RWPE1 (cell line): ENCODE data around the gene ZBTB38.
A peak's percentile ranks its signal among the peaks of the same experiment; 100 is the strongest.

Experiments
- CTCF ChIA-PET: fragments of 350-600 bp; sonication (Branson Sonifier 250); formaldehyde crosslinking; extraction: SDS; loops from one replicate; lab custom pipeline; 2021; lab: Yijun Ruan, JAX
- POLR2A ChIA-PET: fragments of 400-600 bp; formaldehyde crosslinking; extraction: SDS; loops from one replicate; lab custom pipeline; 2020; ENCODE audit warnings: antibody characterized with exemption; ENCODE audit not compliant: low non-redundant PET; lab: Yijun Ruan, JAX
- DNase-seq: peaks from one replicate; pipeline ENCODE4 v3.0.0; 2012; ENCODE audit warnings: low spot score
- H3K27ac ChIP-seq: fragments of 450-650 bp; 2 replicates; pipeline ENCODE4 v1.5.1; 2017
- TF ChIP-seq, protein P1 (sequence below): fragments of 450-650 bp; conservative IDR thresholded peaks from 2 replicates; pipeline ENCODE4 v1.5.1; 2017; ENCODE audit warnings: low read depth, mild to moderate bottlenecking

Gene ZBTB38

DNA sequence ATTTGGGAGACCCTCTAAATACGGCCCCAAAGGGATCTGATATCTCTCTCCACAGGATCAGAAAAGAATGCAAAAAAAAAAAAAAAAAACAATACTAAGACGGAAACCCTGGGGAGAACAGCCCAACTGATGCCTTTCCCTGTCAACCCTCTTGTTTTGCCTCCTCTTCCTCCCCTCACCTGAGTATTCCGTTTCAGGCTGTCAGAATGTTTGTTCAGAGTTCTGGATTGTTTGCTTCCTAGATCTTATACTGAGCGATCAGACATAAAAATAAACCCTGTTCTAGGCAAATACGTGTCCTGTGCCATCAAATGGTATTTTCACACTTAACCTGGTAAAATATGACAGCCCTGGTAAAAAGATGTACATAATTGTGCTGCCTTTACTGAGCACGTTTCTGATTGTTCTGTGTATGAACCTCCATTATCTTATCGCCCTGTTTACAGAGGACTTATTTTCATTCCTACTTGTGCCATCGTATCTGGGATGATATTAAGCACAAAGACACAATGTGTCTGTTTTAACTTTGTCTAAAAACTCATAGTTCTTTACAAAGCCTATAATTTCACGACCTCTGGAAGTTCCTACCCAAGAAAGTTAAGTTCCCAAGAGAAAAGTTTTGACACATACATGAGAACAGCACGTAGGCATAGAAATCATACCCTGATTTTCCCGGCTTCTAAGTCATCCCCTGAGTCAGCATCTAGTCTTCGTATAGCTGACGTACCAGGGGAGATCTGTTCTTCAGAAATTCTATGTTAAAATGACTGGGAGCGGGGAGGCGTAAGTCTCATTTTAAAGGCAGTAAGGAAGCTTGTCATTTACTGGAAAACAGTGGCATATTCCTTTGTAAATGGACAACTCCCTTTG lies 856 bp downstream of the ZBTB38 start:
- POLR2A ChIA-PET, result interaction anchor here (0.9 kb wide), 1 partner anchor 43 kb away, joined by 4 read pairs; no protein-coding TSS in a partner anchor
- no peak for DNase-seq
- TF ChIP-seq, protein P1, sequence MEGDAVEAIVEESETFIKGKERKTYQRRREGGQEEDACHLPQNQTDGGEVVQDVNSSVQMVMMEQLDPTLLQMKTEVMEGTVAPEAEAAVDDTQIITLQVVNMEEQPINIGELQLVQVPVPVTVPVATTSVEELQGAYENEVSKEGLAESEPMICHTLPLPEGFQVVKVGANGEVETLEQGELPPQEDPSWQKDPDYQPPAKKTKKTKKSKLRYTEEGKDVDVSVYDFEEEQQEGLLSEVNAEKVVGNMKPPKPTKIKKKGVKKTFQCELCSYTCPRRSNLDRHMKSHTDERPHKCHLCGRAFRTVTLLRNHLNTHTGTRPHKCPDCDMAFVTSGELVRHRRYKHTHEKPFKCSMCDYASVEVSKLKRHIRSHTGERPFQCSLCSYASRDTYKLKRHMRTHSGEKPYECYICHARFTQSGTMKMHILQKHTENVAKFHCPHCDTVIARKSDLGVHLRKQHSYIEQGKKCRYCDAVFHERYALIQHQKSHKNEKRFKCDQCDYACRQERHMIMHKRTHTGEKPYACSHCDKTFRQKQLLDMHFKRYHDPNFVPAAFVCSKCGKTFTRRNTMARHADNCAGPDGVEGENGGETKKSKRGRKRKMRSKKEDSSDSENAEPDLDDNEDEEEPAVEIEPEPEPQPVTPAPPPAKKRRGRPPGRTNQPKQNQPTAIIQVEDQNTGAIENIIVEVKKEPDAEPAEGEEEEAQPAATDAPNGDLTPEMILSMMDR, result no peak
- CTCF ChIA-PET, result interaction anchor here (0.6 to 1.5 kb wide), 4 partner anchors 17 to 528 kb away, joined by 3 to 7 read pairs (median 4); no protein-coding TSS in a partner anchor
- peak overlapping the region; percentile 97 for H3K27ac ChIP-seq

DNA sequence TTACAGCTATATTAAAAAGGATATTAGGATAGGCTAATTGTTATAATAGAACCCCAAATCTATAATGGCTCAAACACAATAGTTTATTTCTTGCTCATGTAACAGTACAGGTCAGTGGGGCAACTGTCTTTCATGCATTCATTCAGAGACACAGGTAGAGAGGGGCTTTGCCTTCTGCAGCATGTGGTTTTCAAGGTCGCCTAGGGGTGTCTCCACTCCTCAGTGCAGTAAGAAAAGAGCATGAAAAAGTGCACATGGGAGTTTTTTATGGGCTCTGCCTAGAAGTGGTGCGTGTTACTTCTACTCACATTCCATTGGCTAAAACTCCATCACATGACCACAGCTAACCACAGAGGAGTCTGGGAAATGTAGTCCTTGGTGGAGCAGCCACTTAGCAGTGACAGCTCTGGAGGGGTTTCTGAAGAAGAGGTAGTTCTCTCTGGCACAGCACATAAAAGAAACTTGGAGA lies 1.8 kb downstream of the ZBTB38 start:
- CTCF ChIA-PET, result interaction anchor here (0.6 kb wide), 1 partner anchor 83 kb away, joined by 3 read pairs; no protein-coding TSS in a partner anchor
- peak; percentile 69 for DNase-seq
- POLR2A ChIA-PET, result no interaction called here
- TF ChIP-seq, protein P1, result no peak
- H3K27ac ChIP-seq, result no peak overlapping the region

DNA sequence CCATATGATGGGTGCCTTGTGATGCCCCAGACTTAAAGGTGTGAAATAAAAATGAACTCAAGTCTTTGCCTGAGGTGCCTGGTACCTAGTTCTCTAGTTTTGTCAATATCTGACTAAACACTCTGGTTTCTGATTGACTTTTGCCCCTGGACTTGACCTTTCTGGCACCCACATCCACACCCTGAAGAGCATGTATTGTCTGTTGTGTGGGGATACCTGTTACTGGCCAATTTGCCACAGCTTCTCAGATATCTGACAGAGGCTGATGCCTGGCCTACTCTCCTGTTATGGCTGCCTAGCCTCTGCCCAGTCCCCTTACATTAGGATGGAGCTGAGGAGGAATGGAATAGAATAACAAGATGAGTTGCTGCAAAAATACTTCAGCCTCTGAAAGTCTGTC lies 3.6 kb downstream of the ZBTB38 start:
- H3K27ac ChIP-seq, result no peak overlapping the region
- ChIA-PET POLR2A (no interaction called here), CTCF (interaction anchor here (0.6 kb wide), 1 partner anchor 126 kb away, joined by 5 read pairs; no protein-coding TSS in a partner anchor)
- TF ChIP-seq, protein P1, result no peak
- DNase-seq, result no peak

DNA sequence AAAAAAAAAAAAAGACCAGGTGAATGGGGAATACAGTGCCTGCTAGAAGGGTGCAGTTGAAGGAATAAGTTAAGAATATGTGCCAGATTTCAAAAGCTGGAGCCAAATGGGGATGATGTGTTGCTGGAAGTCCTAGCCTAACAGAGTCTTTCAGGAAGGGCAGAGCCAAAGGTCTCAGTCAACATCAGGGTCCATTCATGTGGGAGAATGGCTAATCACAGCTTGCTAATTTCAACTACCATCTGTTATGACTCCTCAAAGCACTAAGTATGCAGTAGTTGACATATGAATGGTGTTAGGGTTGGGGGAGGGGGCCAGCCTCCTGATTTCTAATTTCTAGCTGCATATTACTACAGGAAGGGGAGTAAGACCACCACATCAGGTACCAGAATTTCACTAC lies 4.4 kb downstream of the ZBTB38 start:
- POLR2A ChIA-PET, result no interaction called here
- CTCF ChIA-PET, result interaction anchor here (1.2 kb wide), 1 partner anchor 11 kb away, joined by 3 read pairs; no protein-coding TSS in a partner anchor
- TF ChIP-seq, protein P1, result no peak
- no peak overlapping the region for H3K27ac ChIP-seq
- no peak for DNase-seq

DNA sequence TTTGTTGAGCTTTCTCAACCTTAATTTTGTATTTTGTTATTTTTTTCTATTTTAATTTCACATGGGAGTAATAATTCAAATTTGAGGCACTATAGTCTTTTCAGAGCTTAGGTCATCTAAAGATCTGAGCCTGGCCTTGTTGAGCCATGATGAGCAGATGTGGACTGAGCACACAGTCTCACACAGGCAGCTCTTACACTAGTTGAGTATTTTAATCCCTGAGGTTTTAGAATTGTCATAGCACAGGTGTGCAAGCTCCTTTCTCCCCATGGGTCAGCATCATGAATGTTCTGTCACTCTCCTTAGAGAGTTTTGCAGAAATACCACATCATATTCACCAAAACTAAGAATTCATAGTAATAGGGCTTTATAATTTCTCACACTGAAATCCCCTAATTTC lies 4.9 kb downstream of the ZBTB38 start:
- DNase-seq, result no peak
- TF ChIP-seq, protein P1, result no peak
- ChIA-PET POLR2A (no interaction called here), CTCF (interaction anchor here (0.7 to 1.2 kb wide), 2 partner anchors 11 to 1839 kb away, joined by 3 read pairs; no protein-coding TSS in a partner anchor)
- no peak overlapping the region for H3K27ac ChIP-seq

DNA sequence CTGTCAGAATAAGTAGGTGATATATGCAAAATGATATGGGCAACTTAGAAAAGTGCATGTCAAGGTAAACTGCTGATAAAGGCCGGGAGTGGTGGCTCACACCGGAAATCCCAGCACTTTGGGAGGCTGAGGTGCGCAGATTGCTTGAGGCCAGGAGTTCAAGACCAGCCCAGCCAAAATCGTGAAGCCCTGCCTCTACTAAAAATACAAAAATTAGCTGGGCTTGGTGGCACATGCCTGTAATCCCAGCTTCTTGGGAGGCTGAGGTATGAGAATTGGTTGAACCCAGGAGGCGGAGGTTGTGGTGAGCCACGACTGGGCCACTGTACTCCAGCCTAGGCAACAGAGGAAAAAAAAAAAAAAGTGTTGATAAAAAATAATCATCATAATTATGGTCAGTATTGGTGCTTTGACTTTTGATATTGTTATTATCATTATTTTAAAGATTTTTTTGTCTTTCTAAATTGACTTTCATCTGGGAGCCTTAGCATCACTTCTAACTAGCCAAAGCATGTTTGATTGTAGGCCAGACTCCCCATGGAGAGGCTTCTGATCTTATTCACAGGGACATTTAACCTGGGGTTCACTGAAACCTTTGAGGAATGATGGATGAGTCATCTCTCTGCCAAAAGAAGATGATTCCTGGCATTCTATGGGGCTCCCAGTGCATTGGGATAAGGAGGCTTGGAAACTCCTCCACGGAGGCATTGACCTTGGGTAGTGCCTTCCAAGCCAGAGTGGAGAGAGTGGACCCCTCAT lies 5.6 kb downstream of the ZBTB38 start:
- CTCF ChIA-PET, result interaction anchor here (0.7 kb wide), 1 partner anchor 1839 kb away, joined by 3 read pairs; no protein-coding TSS in a partner anchor
- TF ChIP-seq, protein P1, result no peak
- POLR2A ChIA-PET, result no interaction called here
- DNase-seq, result peak; percentile 51
- H3K27ac ChIP-seq, result no peak overlapping the region
